Neural progenitor cell (in vitro differentiated cells): ENCODE measurements around the gene CCNO. TPM values are rescaled to one million over a fixed set of nuclear protein-coding genes. Genes with fewer than 3 reads are reported as not detected.
A peak's percentile ranks its signal among the peaks of the same experiment; 100 is the strongest.

ENCODE experiments used
- DNase-seq: peaks from one replicate; pipeline ENCODE4 v3.0.0-alpha.2; 2016; ENCODE audit warnings: low spot score
- H2AFZ ChIP-seq: fragments of 200-600 bp; sonication (generic); replicated peaks from 2 replicates; pipeline ENCODE4 v1.6.1; 2016; ENCODE audit warnings: antibody characterized with exemption
- H3F3A ChIP-seq: fragments of 200-600 bp; sonication (generic); 2 replicates; pipeline ENCODE4 v1.6.1; 2016; ENCODE audit warnings: antibody characterized with exemption, low read depth
- H3K27ac ChIP-seq: fragments of 200-600 bp; sonication (generic); 2 replicates; pipeline ENCODE4 v1.5.1; 2016; ENCODE audit warnings: mild to moderate bottlenecking
- H3K27me3 ChIP-seq: fragments of 200-600 bp; sonication (generic); 2 replicates; pipeline ENCODE4 v1.6.1; 2016; ENCODE audit warnings: mild to moderate bottlenecking, moderate library complexity
- H3K36me3 ChIP-seq: fragments of 200-600 bp; sonication (generic); 2 replicates; pipeline ENCODE4 v1.5.1; 2016
- H3K4me1 ChIP-seq: fragments of 200-600 bp; sonication (generic); 2 replicates; pipeline ENCODE4 v1.6.1; 2016; ENCODE audit warnings: mixed run types
- H3K4me2 ChIP-seq: fragments of 200-600 bp; sonication (generic); 2 replicates; pipeline ENCODE4 v1.6.1; 2016
- H3K4me3 ChIP-seq: fragments of 200-600 bp; sonication (generic); 2 replicates; pipeline ENCODE4 v1.5.1; 2016
- H3K79me2 ChIP-seq: fragments of 200-600 bp; sonication (generic); 2 replicates; pipeline ENCODE4 v1.6.1; 2016; ENCODE audit warnings: low read depth
- H3K9ac ChIP-seq: fragments of 200-600 bp; sonication (generic); 2 replicates; pipeline ENCODE4 v1.6.1; 2016
- H3K9me3 ChIP-seq: fragments of 200-600 bp; sonication (generic); 2 replicates; pipeline ENCODE4 v1.5.1; 2016; ENCODE audit warnings: low read depth
- H4K20me1 ChIP-seq: fragments of 200-600 bp; sonication (generic); 2 replicates; pipeline ENCODE4 v1.6.1; 2016; ENCODE audit warnings: low read depth
- H3K27ac Mint-ChIP-seq: 3 replicates; pipeline ENCODE4 v1.8.0; 2021; ENCODE audit warnings: mixed read lengths
- H3K27me3 Mint-ChIP-seq: 2 replicates; pipeline ENCODE4 v1.8.0; 2022; ENCODE audit warnings: low read depth, mild to moderate bottlenecking, inconsistent platforms, moderate library complexity, mixed read lengths; ENCODE audit not compliant: insufficient read depth
- H3K36me3 Mint-ChIP-seq: 3 replicates; pipeline ENCODE4 v1.8.0; 2021; ENCODE audit warnings: mixed read lengths
- H3K4me1 Mint-ChIP-seq: 3 replicates; pipeline ENCODE4 v1.8.0; 2021; ENCODE audit warnings: mixed read lengths
- H3K4me3 Mint-ChIP-seq: 3 replicates; pipeline ENCODE4 v1.8.0; 2021; ENCODE audit warnings: mild to moderate bottlenecking, moderate library complexity, mixed read lengths
- H3K9me3 Mint-ChIP-seq: 3 replicates; pipeline ENCODE4 v1.8.0; 2020; ENCODE audit warnings: mixed read lengths
- EZH2 ChIP-seq: fragments of 200-600 bp; sonication (generic); IDR thresholded peaks from 2 replicates; pipeline ENCODE4 v1.6.1; 2017; ENCODE audit warnings: antibody characterized with exemption, mild to moderate bottlenecking, moderate library complexity
- EZH2phosphoT487 ChIP-seq: fragments of 200-600 bp; sonication (generic); IDR thresholded peaks from 2 replicates; pipeline ENCODE4 v1.6.1; 2017; ENCODE audit warnings: antibody characterized with exemption
- total RNA-seq: library from RNA; depleted of rRNA; stranded (reverse); fragments of >200 nt; gene quantifications from 2 replicates; pipeline ENCODE4 v1.2.3, GENCODE V29; 2015; ENCODE audit warnings: low replicate concordance
- TF ChIP-seq, protein P1 (sequence below): fragments of 200-600 bp; sonication (generic); IDR thresholded peaks from 2 replicates; pipeline ENCODE4 v1.5.1; 2017; ENCODE audit warnings: antibody characterized with exemption, mild to moderate bottlenecking

The CCNO gene
- total RNA-seq, 1 donor from 2014 or later: not detected

GRCh38 chr5:55222985-55223811 lies 10.2 kb downstream of the CCNO start:
- H3F3A ChIP-seq: peaks cover 15% of the 10 kb centered on the region
- peak overlapping the region; percentile 75 for H3K4me3 Mint-ChIP-seq
- no peak overlapping the region for H3K9ac ChIP-seq
- H3K4me2 ChIP-seq: peak overlapping the region; percentile 66
- H3K27me3 Mint-ChIP-seq: peaks cover 84% of the 10 kb centered on the region
- peaks cover 7% of the 10 kb centered on the region for H3K4me1 ChIP-seq
- H3K27me3 ChIP-seq: peaks cover 100% of the 10 kb centered on the region
- H3K9me3 Mint-ChIP-seq: peaks cover 8% of the 10 kb centered on the region
- no peak overlapping the region for H3K27ac ChIP-seq
- peak overlapping the region; percentile 34 for H3K4me3 ChIP-seq
- no peak overlapping the region for H3K27ac Mint-ChIP-seq
- no peaks in the 10 kb centered on the region for H3K36me3 ChIP-seq
- H4K20me1 ChIP-seq: peaks cover 66% of the 10 kb centered on the region
- no peaks in the 10 kb centered on the region for H3K36me3 Mint-ChIP-seq
- TF ChIP-seq EZH2phosphoT487: peak; percentile 98
- peak; percentile 98 for TF ChIP-seq EZH2
- TF ChIP-seq, protein P1, sequence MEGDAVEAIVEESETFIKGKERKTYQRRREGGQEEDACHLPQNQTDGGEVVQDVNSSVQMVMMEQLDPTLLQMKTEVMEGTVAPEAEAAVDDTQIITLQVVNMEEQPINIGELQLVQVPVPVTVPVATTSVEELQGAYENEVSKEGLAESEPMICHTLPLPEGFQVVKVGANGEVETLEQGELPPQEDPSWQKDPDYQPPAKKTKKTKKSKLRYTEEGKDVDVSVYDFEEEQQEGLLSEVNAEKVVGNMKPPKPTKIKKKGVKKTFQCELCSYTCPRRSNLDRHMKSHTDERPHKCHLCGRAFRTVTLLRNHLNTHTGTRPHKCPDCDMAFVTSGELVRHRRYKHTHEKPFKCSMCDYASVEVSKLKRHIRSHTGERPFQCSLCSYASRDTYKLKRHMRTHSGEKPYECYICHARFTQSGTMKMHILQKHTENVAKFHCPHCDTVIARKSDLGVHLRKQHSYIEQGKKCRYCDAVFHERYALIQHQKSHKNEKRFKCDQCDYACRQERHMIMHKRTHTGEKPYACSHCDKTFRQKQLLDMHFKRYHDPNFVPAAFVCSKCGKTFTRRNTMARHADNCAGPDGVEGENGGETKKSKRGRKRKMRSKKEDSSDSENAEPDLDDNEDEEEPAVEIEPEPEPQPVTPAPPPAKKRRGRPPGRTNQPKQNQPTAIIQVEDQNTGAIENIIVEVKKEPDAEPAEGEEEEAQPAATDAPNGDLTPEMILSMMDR: no peak
- peaks cover 27% of the 10 kb centered on the region for H3K4me1 Mint-ChIP-seq
- H3K9me3 ChIP-seq: no peaks in the 10 kb centered on the region
- no peaks in the 10 kb centered on the region for H3K79me2 ChIP-seq
- peak; percentile 82 for DNase-seq
- peak overlapping the region; percentile 66 for H2AFZ ChIP-seq

GRCh38 chr5:55222092-55222984 lies 11.1 kb downstream of the CCNO start:
- TF ChIP-seq, protein P1: no peak
- TF ChIP-seq EZH2 (peak; percentile 71), EZH2phosphoT487 (peak; percentile 44)
- no peak overlapping the region for H3K9ac ChIP-seq
- peak overlapping the region; percentile 75 for H3K4me3 Mint-ChIP-seq
- H3K27ac Mint-ChIP-seq: no peak overlapping the region
- H3K4me1 Mint-ChIP-seq: peaks cover 19% of the 10 kb centered on the region
- no peaks in the 10 kb centered on the region for H3K9me3 ChIP-seq
- no peaks in the 10 kb centered on the region for H3K79me2 ChIP-seq
- no peak overlapping the region for H2AFZ ChIP-seq
- H3K27ac ChIP-seq: no peak overlapping the region
- H3K36me3 ChIP-seq: no peaks in the 10 kb centered on the region
- H3K27me3 ChIP-seq: peaks cover 99% of the 10 kb centered on the region
- DNase-seq: peak; percentile 23
- H3K4me2 ChIP-seq: no peak overlapping the region
- peaks cover under 1% of the 10 kb centered on the region for H3K4me1 ChIP-seq
- no peaks in the 10 kb centered on the region for H3K36me3 Mint-ChIP-seq
- H3K27me3 Mint-ChIP-seq: peaks cover 76% of the 10 kb centered on the region
- no peak overlapping the region for H3K4me3 ChIP-seq
- peaks cover 8% of the 10 kb centered on the region for H3K9me3 Mint-ChIP-seq
- H3F3A ChIP-seq: peaks cover 7% of the 10 kb centered on the region
- H4K20me1 ChIP-seq: peaks cover 58% of the 10 kb centered on the region

- Histone ChIP-seq H4K20me1 (peaks cover 44% of the 10 kb centered on the region), H3K4me1 (no peaks in the 10 kb centered on the region), H3K4me2 (peak overlapping the region; percentile 79), H3K9me3 (no peaks in the 10 kb centered on the region), H3K79me2 (no peaks in the 10 kb centered on the region), H3K36me3 (no peaks in the 10 kb centered on the region), H3K27ac (no peak overlapping the region), H3K27me3 (peaks cover 90% of the 10 kb centered on the region), H3K4me3 (peak overlapping the region; percentile 56), H3F3A (peaks cover 7% of the 10 kb centered on the region), H3K9ac (no peak overlapping the region), H2AFZ (peak overlapping the region; percentile 80)
- Mint-ChIP-seq H3K4me1 (peaks cover 15% of the 10 kb centered on the region), H3K9me3 (peaks cover 8% of the 10 kb centered on the region), H3K36me3 (no peaks in the 10 kb centered on the region), H3K4me3 (peak overlapping the region; percentile 87), H3K27ac (no peak overlapping the region), H3K27me3 (peaks cover 71% of the 10 kb centered on the region)
- peak; percentile 91 for TF ChIP-seq EZH2phosphoT487
- TF ChIP-seq, protein P1: peak; percentile 46
- peak; percentile 81 for TF ChIP-seq EZH2
- peak; percentile 67 for DNase-seq
Measured at GRCh38 chr5:55220433-55221185, 12.8 kb downstream of the CCNO start.
